Stimulated activated CD8-positive, alpha-beta memory T cell treated with anti-CD3 and anti-CD28 coated beads, Interleukin-2, amount 100 ng/mL, for 1 hour (primary cell): ENCODE data around the gene ZNF664.

Source experiments
- DNase-seq, 2 donors: peaks; one replicate each; pipeline ENCODE4 v3.0.0-alpha.2; 2020; ENCODE audit warnings: low read depth in 2 of 2

The ZNF664 gene

DNA sequence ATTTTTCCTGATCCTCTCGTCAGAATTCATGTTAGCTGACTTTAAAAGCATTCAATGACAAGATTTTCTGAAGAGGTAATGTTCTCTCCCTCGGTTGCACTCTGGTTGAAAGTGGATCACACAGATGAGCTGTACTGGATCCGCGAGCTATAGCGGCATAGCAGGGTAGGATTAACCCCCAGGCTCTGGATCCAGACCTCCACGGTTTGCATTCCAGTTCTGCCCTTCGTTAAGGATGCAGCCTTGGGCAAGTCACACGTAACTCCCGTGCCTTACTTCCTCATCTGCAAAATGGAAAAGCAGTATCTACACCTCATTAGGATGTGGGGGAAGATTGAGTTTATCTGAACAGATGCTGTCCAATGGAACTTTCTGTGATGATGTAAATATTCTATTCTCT is 14.1 kb upstream of the ZNF664 start:
- DNase-seq: no peak

- no peak for DNase-seq
Observed at GRCh38 chr12:123960029-123960735, 12.8 kb upstream of the ZNF664 start.

GRCh38 chr12:123960856-123961255 is 12.2 kb upstream of the ZNF664 start:
- DNase-seq: no peak

GRCh38 chr12:123961585-123962345 is 11.2 kb upstream of the ZNF664 start:
- no peak for DNase-seq

- no peak for DNase-seq
Observed at GRCh38 chr12:123962513-123962912, 10.5 kb upstream of the ZNF664 start.

DNA sequence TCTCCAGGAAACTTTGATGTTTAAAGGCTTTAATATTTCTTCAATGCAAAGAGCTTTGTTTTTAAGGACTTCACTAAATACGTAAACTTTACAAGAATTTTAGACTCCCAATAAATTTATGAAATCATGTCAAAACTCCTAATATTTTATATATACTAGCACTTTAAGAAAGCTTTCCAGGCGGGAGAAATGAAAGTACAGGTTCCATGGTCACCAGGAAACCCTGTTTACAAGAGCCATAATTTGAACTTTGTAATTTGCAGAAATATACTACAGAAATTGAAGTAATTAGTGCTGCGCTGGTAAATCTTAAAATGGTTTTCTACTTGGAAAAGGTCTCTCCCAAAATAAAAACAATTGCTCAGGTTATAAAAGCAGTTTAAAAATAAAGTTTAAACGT is 9.2 kb upstream of the ZNF664 start:
- DNase-seq: no peak

- no peak for DNase-seq
Observed at GRCh38 chr12:123965382-123965781, 7.6 kb upstream of the ZNF664 start.

GRCh38 chr12:123966596-123966995 is 6.4 kb upstream of the ZNF664 start:
- no peak for DNase-seq

GRCh38 chr12:123967121-123967586 is 5.9 kb upstream of the ZNF664 start:
- no peak for DNase-seq

GRCh38 chr12:123971449-123971769 is 1.6 kb upstream of the ZNF664 start:
- DNase-seq: no peak

- DNase-seq: peak in 1 of 2 donors; percentile 23
Observed at GRCh38 chr12:123971770-123972456, 1.1 kb upstream of the ZNF664 start.

- DNase-seq: peak in 1 of 2 donors; percentile 8
Observed at GRCh38 chr12:123973552-123974341, 732 bp downstream of the ZNF664 start.

DNA sequence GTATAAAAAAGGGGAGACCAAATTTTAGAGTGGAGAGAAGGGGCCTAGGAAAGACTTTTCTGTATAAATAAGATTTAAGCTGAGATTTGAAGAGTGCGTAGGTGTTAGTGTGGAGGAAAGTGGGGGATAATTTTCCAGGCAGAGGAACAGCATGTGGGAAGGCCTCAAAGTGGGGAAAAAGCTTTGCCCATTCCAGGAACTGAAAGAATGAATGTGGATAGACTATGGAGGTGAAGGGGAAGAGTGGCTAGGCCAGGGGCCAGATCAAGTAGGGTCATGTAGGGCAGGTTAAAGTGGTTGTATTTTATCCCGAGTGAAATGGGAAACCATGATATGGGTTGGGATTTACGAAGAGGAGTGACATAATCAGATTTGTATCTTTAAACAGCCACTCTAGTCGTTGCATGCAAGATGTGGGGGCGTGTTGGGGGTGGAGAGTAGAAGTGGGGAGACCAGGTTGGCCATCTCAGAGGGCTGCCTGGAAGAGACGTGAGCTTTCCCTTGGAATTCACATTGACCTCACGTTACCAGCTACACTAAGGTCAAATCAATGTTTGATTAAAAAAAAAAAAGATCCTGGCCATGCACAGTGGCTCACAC is 3.3 kb downstream of the ZNF664 start:
- DNase-seq: no peak

DNA sequence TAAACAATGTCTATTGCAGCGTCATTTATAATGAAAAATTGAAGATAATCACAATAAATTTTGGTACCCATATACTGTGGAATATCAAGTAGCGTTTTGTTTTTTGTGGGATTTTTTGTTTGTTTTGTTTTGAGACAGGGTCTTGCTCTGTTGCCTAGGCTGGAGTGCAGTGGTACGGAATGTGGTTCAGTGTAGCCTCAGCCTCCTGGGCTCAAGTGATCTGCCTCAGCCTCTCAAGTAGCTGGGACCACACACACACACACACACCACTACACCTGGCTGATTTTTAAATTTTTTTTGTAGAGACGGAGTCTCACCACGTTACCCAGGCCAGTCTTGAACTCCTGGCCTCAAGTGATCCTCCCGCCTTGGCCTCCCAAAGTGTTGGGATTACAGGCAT is 6.6 kb downstream of the ZNF664 start:
- no peak for DNase-seq

- DNase-seq: no peak
Observed at GRCh38 chr12:123982269-123982668, 9.3 kb downstream of the ZNF664 start.

GRCh38 chr12:123983822-123984485 is 10.9 kb downstream of the ZNF664 start:
- peak in 1 of 2 donors; percentile 4 for DNase-seq

- DNase-seq: no peak
Observed at GRCh38 chr12:123984903-123985302, 11.9 kb downstream of the ZNF664 start.

DNA sequence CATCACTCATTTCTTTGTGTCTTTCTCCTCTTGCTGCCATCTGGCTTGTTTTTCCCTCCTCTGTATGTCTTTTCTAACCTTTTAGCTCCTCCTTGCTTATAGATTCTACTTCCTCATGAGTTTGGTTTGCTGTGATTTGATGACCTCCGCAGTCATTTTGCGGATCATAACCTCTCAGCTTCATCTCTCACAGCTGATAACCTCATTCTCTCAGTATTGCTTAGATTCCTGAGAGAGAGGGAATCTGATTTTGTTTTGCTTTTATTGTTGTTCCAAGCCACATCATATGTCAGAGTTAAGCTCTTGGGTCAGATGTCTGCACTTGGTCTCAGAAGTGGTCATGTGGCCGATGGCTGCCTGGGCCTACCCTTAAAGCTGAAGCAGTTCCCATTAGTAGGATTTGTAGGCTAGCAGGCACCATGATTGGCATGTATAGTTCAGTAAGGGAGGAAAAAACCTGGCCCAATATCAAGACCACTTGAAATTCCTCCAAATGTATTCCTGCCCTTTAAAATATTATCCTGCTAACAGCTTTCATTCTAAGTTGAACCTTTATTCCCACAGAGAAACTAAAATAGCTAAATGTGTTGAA is 13.5 kb downstream of the ZNF664 start:
- no peak for DNase-seq

DNA sequence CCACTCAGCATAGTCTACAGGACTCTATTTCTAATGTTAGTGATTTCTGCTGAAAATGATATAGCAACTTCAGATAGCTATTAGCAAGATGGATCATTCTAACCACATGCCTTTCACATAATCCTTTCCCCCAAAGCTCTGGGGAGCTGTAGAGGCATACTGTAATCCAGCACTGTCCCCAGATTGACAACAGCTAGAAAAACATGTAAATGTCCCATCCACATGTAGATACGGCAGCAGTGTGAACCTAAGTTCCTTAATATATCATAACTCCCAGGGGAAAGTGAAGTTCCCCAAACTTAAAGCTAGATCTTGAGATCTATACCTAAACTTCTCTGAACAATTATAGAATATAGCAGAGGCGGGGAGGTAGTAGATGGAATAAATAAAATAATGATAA is 14.0 kb downstream of the ZNF664 start:
- DNase-seq: no peak

DNA sequence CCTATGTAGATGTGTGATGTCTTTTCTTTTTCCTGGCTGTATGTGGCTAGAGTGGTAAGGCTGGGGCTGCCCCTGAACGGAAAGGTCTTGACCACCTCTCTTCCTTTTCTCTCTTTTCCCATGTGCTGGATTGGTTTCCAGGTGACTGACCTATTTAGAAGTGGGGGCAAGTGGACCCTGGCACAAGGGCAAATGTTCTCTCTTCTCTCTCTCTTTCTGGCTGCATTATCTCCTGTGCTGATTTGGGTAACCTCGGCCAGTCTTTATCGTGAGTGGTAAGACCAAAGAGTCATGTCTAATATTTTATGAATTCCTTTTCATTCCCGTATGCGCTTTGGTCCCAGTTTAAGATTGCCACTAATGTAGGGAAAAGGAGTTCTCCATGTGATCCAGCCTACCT is 16.2 kb downstream of the ZNF664 start:
- DNase-seq: no peak

DNA sequence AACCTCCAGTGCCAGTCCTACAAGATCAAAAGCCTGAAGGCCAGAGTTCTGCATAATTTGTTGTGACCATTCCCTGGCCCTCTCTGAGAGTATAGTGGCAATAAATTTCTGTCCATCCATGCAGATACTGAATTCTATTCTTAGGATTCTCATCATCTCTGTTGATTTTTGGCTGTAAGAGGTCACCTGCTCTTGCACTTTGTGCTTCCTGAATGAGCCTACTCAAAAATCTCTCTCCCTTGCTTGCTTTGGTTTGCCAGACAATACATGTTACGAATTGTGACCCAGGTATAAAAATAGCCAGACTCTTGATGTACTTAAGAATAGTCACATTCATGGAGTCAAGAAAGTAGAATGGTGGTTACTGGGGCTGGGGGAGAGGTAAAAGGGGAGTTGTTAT is 16.7 kb downstream of the ZNF664 start:
- DNase-seq: no peak
